Choroid plexus epithelial cell (primary cell): ENCODE data around the gene ZNF407.
A peak's percentile ranks its signal among the peaks of the same experiment; 100 is the strongest.

Experiments
- DNase-seq: peaks from one replicate; pipeline ENCODE4 v3.0.0-alpha.2; 2010; ENCODE audit warnings: low read depth
- H3K4me3 ChIP-seq: 2 replicates; pipeline ENCODE4 v1.5.1; 2011; ENCODE audit warnings: low read depth, mild to moderate bottlenecking, control low read depth, low read length, moderate library complexity
- TF ChIP-seq, protein P1 (sequence below): conservative IDR thresholded peaks from 2 replicates; pipeline ENCODE4 v1.5.1; 2011; ENCODE audit warnings: low read depth, mild to moderate bottlenecking, control low read depth, inconsistent platforms, low read length, moderate library complexity

Gene ZNF407

DNA sequence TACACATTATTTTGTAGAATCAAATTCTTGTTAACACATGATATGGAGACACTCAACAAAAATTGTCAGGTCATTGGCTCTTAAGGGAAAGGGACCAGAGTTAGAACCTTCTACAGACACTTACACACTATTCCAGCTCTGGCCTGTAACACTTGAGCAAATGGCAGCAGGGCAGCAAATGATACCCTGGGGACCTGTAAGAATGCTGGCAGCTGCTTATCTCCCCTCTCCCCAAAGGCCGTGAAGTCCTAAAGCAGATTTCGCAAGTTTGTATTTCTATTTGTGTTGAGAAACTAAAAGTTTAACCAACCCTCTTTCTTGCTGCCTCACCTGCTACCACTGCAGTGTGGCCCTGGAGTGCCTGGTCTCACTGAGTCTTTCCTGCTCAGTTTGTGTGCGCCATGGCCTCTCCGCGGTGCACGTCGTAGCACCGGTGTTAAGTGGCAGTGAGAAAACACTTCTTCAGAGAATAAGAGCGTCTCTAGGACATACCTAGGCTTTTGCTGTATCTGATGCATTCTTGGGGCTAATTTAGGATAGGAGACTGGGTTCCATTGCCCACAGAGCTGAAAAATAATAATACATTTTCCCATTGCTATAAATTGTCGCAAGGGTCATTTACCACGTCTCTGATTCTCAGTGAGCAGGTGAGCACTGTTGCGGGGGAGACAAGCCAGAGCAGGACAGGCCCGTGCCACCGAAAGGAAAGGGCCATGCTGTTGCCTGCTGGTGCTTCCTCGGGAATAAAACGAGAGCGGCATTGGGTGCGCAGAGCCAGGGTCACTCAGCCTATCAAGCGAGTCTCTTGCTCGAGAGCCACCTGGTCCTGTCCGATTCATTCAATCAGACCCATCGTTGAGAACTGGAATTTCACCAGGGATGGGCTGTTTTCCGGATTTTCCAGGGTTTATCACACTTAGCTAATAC is 406.4 kb downstream of the ZNF407 start:
- TF ChIP-seq, protein P1, sequence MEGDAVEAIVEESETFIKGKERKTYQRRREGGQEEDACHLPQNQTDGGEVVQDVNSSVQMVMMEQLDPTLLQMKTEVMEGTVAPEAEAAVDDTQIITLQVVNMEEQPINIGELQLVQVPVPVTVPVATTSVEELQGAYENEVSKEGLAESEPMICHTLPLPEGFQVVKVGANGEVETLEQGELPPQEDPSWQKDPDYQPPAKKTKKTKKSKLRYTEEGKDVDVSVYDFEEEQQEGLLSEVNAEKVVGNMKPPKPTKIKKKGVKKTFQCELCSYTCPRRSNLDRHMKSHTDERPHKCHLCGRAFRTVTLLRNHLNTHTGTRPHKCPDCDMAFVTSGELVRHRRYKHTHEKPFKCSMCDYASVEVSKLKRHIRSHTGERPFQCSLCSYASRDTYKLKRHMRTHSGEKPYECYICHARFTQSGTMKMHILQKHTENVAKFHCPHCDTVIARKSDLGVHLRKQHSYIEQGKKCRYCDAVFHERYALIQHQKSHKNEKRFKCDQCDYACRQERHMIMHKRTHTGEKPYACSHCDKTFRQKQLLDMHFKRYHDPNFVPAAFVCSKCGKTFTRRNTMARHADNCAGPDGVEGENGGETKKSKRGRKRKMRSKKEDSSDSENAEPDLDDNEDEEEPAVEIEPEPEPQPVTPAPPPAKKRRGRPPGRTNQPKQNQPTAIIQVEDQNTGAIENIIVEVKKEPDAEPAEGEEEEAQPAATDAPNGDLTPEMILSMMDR = no peak

DNA sequence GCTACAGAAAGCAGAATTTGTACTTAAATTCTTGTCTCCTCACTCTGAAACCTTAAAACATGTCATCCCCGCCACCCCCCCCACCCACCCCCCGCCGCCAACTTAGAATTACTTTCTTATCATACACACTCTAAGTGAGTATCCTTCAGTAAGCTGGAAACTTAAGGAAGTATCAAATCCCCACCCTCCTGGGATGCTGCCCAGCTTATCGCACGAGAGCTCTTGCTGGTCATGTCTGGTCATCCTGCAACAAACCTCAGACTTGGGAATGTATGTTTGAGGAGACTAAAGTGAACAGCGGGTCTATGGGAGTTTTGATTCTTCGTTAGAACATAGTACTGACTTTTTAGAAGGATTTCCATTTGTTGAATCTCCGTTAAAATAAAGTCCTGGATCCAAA is 408.0 kb downstream of the ZNF407 start:
- peak; percentile 31 for DNase-seq
- no peak overlapping the region for H3K4me3 ChIP-seq
- TF ChIP-seq, protein P1 = no peak

More for the DNA sequence above, 406.4 kb downstream of the ZNF407 start:
- no peak overlapping the region for H3K4me3 ChIP-seq
- DNase-seq = peak; percentile 20

DNA sequence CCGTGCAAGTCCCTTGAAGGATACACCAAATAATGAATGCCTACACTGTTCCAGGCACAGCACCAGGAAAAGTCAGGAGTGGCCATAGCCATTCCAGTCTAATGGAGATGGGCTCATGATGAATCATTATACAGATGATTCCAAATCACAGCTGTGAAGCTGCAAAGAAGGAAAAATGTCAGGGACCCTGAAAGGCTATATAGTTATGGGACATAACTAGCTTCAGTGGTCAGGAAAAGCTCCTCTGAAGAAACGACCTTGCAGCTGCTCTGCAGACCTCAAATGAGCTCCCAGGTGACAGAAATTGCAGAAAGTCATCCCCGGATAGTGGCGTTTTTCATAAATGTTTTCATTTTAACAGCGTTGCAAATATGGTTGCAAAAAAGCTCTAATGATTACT is 410.5 kb downstream of the ZNF407 start:
- no peak for DNase-seq
- TF ChIP-seq, protein P1 = no peak
- no peak overlapping the region for H3K4me3 ChIP-seq

DNA sequence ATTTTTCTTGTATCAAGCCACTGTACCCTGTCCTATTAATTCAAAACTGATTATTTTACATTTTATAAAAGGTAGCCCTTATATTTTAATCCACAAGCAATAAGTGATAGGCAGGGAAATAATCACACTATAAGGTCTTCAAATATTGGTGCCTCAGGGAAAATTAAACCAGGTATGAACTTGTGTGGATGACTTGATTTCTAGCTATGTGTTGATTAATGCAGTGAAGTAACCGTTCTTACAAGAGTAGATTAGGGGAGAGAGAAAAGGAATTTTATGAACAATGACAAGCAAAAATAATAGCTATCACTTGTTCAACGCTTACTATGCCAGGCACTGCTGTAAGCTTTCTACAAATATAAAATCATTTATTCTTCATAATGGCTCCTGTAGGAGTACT is 411.6 kb downstream of the ZNF407 start:
- H3K4me3 ChIP-seq = no peak overlapping the region
- no peak for DNase-seq
- TF ChIP-seq, protein P1 = no peak

DNA sequence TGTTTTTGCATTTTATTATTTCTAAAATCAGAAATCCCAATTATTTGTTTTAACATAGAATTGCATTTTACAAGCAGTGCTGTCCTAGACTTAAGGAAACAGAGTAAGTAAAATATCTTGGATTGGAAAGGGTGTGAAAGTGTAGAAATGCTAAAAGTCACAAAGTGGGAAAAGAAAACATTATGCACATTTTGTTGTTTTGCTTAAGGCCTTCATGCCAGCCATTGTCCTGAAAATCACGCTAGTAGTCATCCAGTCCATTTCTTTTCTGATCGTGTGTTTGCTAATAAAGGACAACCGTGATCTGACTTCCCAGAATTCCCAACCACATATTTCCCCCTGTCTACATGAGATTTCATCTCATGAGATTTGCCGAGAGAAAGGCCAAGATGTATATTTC is 412.2 kb downstream of the ZNF407 start:
- TF ChIP-seq, protein P1 = no peak
- H3K4me3 ChIP-seq = no peak overlapping the region
- no peak for DNase-seq

DNA sequence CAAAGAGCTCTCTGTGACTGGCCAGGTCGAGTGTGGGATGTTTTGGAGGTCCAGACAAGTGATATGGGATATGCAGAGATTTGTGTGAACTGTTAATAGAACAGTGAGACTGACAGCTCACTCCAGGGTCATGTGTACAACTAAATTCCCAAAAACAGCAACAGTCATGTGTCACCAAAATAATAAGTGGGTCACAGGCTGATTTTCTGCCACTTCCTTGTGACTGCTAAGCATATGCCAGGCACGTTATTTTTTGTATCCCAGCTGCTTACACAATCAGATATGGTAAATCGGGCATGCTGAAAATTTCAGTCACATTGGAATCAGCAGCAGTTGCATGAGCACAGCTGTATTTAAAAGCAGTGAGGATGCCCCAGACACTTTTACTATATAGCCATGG is 412.6 kb downstream of the ZNF407 start:
- TF ChIP-seq, protein P1 = no peak
- H3K4me3 ChIP-seq = no peak overlapping the region
- DNase-seq = no peak

DNA sequence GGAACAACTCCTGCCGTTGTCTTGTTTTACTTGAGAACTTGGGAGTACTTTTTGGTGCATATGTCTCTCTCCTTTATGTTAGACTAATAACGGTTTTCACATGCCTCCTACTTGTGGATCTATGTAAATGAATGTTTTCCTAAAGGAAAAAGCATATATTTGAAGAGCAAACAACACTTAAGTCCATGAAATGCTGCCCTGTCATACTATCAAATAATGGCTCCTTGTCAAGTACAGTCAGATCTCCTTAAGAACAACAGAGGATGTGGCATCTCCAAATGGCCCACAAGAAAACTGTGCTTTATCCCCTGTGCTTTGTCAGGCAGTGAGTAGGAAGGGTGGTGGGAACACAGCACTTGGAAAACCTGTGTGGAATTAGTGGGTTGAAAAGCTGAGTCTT is 413.0 kb downstream of the ZNF407 start:
- no peak overlapping the region for H3K4me3 ChIP-seq
- TF ChIP-seq, protein P1 = no peak
- DNase-seq = no peak
